ENCODE results near the gene CLTC.

- TF ChIP-seq EZH2 (IDR thresholded peaks at IDR 0.05; ENCODE audit: insufficient read depth, poor library complexity, severe bottlenecking) (no peak), EZH2phosphoT487 (IDR thresholded peaks at IDR 0.05; ENCODE audit: insufficient read depth, low read depth) (no peak)
These were observed 87.7 kb downstream of the CLTC start, which contains the start of the genes PTRH2 and VMP1 for GRCh38 chr17:59707149-59707970.

Data from GM23248 (cell line).